Activated gamma-delta T cell (primary cell): Measurements from ENCODE around the gene PODNL1.
"Not testable (repeated sequence)": the region's sequence is repeated elsewhere in the genome, so short reads cannot be mapped to it uniquely, and the experiment has no call there.

Source experiments
- DNase-seq: peaks from one replicate; lab custom pipeline; 2025; lab: John Stamatoyannopoulos, UW

PODNL1 gene

DNA sequence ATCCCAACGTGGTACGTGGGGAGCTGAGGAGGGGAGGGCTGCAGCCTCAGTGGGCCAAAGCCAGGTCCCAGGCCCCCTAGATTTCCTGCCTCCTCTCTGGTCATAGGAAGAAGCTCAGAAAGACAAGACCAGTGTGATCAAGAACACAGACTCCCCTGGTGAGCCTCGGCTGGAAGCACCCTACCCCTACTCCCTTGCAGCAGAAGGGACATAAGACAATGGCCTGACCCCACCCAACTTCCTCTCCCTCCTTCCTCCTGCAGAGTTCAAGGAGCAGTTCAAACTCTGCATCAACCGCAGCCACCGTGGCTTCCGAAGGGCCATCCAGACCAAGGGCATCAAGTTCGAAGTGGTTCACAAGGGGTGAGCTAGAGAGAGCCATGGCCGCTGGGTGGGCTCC lies 11.5 kb downstream of the PODNL1 start:
- DNase-seq, result no peak

GRCh38 chr19:13926010-13926409 lies 12.2 kb downstream of the PODNL1 start:
- no peak for DNase-seq

DNA sequence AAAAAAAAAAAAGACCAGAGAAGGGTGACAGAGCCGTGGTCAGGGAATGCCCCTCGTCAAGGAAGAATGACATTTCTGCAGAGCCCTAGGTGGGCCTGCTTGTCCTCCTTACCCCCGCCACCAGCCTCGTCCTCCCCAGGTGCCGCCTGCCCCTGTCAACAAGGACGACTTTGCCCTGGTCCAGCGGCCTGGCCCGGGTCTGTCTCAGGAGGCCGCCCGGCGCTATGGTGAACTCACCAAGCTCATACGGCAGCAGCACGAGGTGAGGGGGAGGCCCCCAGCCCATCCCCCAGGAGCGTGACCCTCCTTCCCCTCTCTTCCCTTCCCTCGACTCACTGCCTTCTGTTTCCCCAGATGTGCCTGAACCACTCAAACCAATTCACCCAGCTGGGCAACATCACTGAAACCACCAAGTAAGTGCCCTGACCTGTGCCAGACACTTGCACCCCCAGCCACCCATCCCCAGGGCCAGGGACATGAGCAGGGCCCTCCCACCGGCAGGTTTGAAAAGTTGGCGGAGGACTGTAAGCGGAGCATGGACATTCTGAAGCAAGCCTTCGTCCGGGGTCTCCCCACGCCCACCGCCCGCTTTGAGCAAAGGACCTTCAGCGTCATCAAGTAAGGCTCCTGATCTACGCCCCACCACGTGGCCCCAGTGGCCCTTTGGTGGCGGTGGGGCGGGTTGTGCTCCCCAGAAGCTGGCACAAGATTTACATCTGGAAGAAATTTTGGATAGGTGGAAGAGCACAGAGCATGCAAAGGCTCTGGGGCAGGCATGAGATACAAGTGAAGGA lies 14.8 kb downstream of the PODNL1 start:
- no peak for DNase-seq

- not testable (repeated sequence) for DNase-seq
Observed at GRCh38 chr19:13922118-13922517, 16.1 kb downstream of the PODNL1 start.

GRCh38 chr19:13920940-13921747 lies 17.1 kb downstream of the PODNL1 start:
- DNase-seq, result no peak

DNA sequence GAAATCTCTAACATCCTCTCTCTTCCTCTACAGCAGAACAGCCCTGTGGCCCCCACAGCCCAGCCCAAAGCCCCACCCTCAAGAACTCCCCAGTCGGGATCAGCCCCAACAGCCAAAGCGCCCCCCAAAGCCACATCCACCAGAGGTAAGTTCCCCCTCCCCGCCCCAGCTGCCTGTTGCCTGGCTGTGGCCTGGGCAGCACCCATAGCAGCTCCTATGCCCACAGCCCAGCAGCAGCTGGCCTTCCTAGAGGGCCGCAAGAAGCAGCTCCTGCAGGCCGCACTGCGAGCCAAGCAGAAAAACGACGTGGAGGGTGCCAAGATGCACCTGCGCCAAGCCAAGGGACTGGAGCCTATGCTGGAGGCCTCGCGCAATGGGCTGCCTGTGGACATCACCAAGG lies 17.7 kb downstream of the PODNL1 start:
- no peak for DNase-seq

GRCh38 chr19:13918726-13919411 lies 19.3 kb downstream of the PODNL1 start:
- no peak for DNase-seq

GRCh38 chr19:13917888-13918406 lies 20.3 kb downstream of the PODNL1 start:
- DNase-seq, result no peak

GRCh38 chr19:13914777-13915176 lies 23.4 kb downstream of the PODNL1 start:
- DNase-seq, result no peak

DNA sequence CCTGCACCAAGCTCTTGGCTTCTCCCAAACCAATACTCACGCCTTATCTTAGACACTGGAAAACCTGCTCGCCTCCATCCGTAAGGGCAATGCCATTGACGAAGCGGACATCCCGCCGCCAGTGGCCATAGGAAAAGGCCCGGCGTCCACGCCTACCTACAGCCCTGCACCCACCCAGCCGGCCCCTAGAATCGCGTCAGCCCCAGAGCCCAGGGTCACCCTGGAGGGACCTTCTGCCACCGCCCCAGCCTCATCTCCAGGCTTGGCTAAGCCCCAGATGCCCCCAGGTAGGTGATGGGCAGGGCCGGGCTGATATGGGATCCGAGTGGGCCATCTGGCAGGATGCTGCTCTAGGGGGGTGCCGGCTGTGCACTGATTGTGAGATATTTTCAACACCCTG lies 24.9 kb downstream of the PODNL1 start:
- no peak for DNase-seq

GRCh38 chr19:13909430-13909829 lies 28.8 kb downstream of the PODNL1 start:
- DNase-seq, result no peak

DNA sequence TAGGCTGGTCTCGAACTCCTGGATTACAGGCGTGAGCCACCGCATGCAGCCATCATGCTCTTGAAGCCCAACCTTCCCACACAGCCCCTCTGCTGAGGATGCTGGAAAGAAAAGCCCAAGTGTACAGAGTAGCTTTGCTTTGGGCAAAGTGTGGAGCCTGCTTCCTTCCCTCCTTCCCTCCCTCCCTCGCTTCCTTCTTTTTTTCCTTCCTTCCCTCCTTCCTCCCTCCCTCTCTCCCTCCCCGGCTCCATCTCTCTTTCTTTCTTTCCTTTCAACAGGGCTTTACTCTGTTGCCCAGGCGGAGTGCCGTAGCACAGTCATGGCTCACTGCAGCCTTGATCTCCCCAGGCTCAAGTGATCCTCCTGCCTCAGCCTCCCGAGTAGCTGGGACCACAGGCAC lies 29.5 kb downstream of the PODNL1 start:
- DNase-seq, result no peak

GRCh38 chr19:13906910-13907309 lies 31.3 kb downstream of the PODNL1 start:
- DNase-seq, result no peak

DNA sequence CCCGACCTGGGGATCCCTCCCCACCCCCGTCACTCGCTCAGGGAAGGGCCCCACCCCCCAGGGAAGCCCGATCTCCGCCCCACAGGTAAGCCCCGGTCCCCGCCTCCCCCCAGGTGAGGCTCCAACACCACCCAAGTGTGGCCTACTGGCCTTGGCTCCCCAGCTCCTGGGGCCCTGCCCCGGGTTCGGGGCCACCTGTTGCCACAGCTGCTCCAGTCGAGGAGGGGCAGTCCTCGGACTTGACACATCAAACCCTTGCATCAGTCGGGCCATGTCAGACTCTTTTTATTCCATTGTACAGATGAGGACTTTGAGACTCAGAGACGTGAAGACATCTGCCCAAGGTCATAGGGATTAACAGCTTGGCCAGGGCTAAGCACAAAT lies 31.7 kb downstream of the PODNL1 start:
- no peak for DNase-seq

DNA sequence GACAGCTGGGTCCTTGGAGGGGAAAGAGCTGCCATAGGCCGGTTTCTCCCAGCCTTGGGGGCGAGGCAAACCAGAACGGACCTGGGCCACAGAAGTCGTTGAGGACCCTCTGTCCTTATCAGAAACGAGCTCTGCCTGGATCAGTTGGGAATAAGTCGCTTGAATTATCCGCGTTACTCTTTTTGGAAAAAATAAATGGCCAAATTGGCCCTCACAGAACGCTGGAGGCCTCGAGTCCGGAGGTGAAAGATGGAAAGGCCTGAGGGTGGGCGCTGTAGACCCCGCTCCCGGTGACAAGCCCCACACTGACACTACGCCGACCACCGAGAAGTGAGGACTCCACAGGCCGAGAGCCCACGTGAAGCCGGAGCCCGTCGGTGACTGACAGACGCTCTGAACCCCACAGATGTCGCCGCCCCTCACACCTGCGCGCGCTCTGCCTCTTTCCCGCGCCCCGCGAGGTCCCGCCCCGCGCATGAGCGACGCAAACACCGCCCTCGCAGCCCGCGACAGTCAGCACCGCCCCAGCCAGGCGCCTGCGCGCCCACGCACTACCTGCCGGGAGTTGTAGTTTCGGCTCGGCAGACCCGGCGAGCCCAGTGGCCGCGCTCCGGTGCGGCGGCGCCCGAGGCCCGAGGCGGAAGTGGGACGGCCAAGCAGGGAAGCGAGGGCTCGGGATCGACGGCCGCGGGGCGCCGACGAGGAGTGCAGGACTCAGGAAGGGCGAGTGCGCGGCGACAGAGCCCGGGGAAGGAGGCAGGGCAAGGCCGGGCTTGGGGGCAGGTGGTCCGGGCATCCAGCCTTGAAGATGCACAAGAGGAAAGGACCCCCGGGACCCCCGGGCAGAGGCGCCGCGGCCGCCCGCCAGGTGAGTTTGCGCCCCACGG lies 32.3 kb downstream of the PODNL1 start, which contains the start of the genes BRME1 and CC2D1A:
Gene BRME1 (minus strand): TSS at position 484 of the 887 bp plus-strand sequence. CDS start 1,225 bp downstream, outside the sequence.
Gene CC2D1A (plus strand): TSS at position 568 of the 887 bp plus-strand sequence. CDS start 241 bp downstream, at position 809.
- DNase-seq, result peak; percentile 89

DNA sequence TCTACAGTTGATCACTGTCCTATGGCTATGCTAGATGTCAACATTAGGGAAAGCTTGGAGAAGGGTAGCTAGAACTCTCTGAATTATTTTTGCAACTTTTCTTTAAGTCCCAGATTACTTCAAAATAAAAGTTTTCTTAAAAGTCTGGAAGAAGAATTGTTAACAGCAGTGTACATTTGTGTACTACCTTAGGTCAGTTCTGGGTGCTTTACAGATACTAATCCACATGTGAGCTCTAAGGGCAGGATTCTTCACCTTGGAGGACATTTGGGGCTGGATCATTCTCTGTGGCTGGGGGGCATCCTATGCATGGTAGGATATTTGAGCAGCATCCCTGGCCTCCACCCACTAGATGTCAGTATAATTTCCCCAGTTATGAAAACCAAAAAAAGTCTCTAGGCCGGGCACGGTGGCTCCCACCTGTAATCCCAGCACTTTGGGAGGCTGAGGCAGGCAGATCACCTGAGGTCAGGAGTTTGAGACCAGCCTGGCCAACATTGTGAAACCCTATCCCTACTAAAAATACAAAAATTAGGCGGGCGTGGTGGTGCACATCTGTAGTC lies 35.1 kb downstream of the PODNL1 start:
- no peak for DNase-seq

- no peak for DNase-seq
Observed at GRCh38 chr19:13899912-13900584, 38.2 kb downstream of the PODNL1 start.

DNA sequence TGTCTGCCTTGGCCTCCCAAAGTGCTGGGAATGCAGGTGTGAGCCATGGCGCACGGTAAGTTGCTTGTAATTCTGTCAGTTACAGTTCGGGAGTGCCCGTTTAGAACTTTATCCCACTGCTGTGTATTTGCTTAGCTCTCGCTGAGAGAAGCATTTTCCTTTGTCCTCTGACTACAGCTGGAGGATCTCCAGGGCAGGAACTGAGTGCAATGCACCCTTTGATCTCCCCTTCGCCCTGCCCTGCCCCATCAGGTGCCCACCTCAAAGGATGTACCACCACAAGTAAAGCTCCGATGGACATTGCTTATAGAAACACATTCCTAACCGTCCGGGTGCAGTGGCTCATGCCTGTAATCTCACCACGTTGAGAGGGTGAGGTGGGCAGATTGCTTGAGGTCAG lies 38.8 kb downstream of the PODNL1 start:
- no peak for DNase-seq

DNA sequence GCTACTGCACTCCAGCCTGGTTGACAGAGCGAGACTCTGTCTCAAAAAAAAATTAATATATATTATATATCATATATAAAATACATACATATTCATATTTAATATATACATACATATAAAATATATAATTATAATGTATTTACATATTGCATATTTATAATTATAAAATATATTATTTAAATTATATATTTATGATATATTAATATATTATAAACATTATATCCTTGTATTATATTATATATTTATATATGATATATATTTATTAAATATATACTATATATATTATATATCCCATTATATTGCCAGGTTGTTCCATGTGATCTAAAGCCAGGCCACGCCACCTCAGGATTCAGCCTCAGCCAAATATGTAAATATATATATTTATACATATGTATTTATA lies 42.0 kb downstream of the PODNL1 start:
- DNase-seq, result no peak

- DNase-seq, result no peak
Observed at GRCh38 chr19:13894552-13894951, 43.7 kb downstream of the PODNL1 start.
